Muscle layer of duodenum (tissue), 2 donors: ENCODE measurements around the gene BCL7B.
"Not testable (repeated sequence)": the region's sequence is repeated elsewhere in the genome, so short reads cannot be mapped to it uniquely, and the experiment has no call there.

ENCODE experiments used
- H3K27ac ChIP-seq: one replicate; pipeline ENCODE4 v1.7.0; 2013; ENCODE audit warnings: mild to moderate bottlenecking, low read length
- H3K27me3 ChIP-seq: one replicate; pipeline ENCODE4 v1.7.0; 2013; ENCODE audit warnings: low read depth, mild to moderate bottlenecking, control low read depth, low read length
- H3K36me3 ChIP-seq, 2 donors: one replicate each; pipeline ENCODE4 v1.7.0; 2013; ENCODE audit warnings: low read length in 2 of 2, control low read depth in 1 of 2, mild to moderate bottlenecking in 1 of 2; ENCODE audit not compliant: insufficient read depth in 2 of 2, control insufficient read depth in 1 of 2
- H3K4me1 ChIP-seq, 2 donors: one replicate each; pipeline ENCODE4 v1.7.0; 2013; ENCODE audit warnings: low read length in 2 of 2, mild to moderate bottlenecking in 2 of 2, control low read depth in 1 of 2, moderate library complexity in 1 of 2; ENCODE audit not compliant: insufficient read depth in 2 of 2, control insufficient read depth in 1 of 2
- H3K4me3 ChIP-seq, 2 donors: one replicate each; pipeline ENCODE4 v1.7.0; 2013; ENCODE audit warnings: low read length in 2 of 2, low read depth in 1 of 2, mild to moderate bottlenecking in 1 of 2
- H3K9me3 ChIP-seq, 2 donors: one replicate each; pipeline ENCODE4 v1.7.0; 2013; ENCODE audit warnings: low read length in 2 of 2, control low read depth in 1 of 2, mild to moderate bottlenecking in 1 of 2; ENCODE audit not compliant: control insufficient read depth in 1 of 2
- donor health status: healthy.

The BCL7B gene

GRCh38 chr7:73549176-73549575 is 8.3 kb downstream of the BCL7B start:
- no peak overlapping the region for H3K27ac ChIP-seq
- H3K4me1 ChIP-seq = peaks cover 0 to 2% of the 10 kb centered on the region in 2 donors
- no peaks in the 10 kb centered on the region for H3K27me3 ChIP-seq
- no peak overlapping the region for H3K4me3 ChIP-seq
- no peaks in the 10 kb centered on the region for H3K9me3 ChIP-seq
- peaks cover 19 to 44% of the 10 kb centered on the region in 2 donors for H3K36me3 ChIP-seq

- H3K27me3 ChIP-seq = no peaks in the 10 kb centered on the region
- H3K36me3 ChIP-seq = peaks cover 27 to 43% of the 10 kb centered on the region in 2 donors
- no peak overlapping the region for H3K4me3 ChIP-seq
- H3K9me3 ChIP-seq = no peaks in the 10 kb centered on the region
- no peaks in the 10 kb centered on the region for H3K4me1 ChIP-seq
- no peak overlapping the region for H3K27ac ChIP-seq
Observed at GRCh38 chr7:73547841-73548240, 9.6 kb downstream of the BCL7B start.

- H3K9me3 ChIP-seq = no peaks in the 10 kb centered on the region
Observed at GRCh38 chr7:73544678-73545077, 12.8 kb downstream of the BCL7B start.

GRCh38 chr7:73541722-73542121 is 15.8 kb downstream of the BCL7B start:
- Histone ChIP-seq H3K9me3 (no peaks in the 10 kb centered on the region), H3K27ac (no peak overlapping the region), H3K27me3 (no peaks in the 10 kb centered on the region), H3K4me1 (no peaks in the 10 kb centered on the region), H3K36me3 (peaks cover 48 to 58% of the 10 kb centered on the region in 2 donors), H3K4me3 (no peak overlapping the region)

More at GRCh38 chr7:73544678-73545077, 12.8 kb downstream of the BCL7B start:
- Histone ChIP-seq H3K36me3 (peaks cover 31 to 50% of the 10 kb centered on the region in 2 donors), H3K27ac (no peak overlapping the region), H3K27me3 (no peaks in the 10 kb centered on the region), H3K4me1 (no peaks in the 10 kb centered on the region), H3K4me3 (no peak overlapping the region)

GRCh38 chr7:73539709-73540108 is 17.8 kb downstream of the BCL7B start:
- Histone ChIP-seq H3K4me1 (no peaks in the 10 kb centered on the region), H3K9me3 (no peaks in the 10 kb centered on the region), H3K36me3 (peaks cover 58 to 68% of the 10 kb centered on the region in 2 donors), H3K27me3 (no peaks in the 10 kb centered on the region), H3K27ac (no peak overlapping the region), H3K4me3 (no peak overlapping the region)

- H3K9me3 ChIP-seq, H3K27me3 ChIP-seq, H3K4me1 ChIP-seq, H3K27ac ChIP-seq, H3K4me3 ChIP-seq: not testable (repeated sequence)
- peaks cover 53 to 71% of the 10 kb centered on the region in 2 donors for H3K36me3 ChIP-seq
Observed at GRCh38 chr7:73538510-73538909, 19.0 kb downstream of the BCL7B start.

- no peak overlapping the region for H3K4me3 ChIP-seq
- no peaks in the 10 kb centered on the region for H3K4me1 ChIP-seq
- no peaks in the 10 kb centered on the region for H3K9me3 ChIP-seq
- no peak overlapping the region for H3K27ac ChIP-seq
- H3K36me3 ChIP-seq = peaks cover 44 to 64% of the 10 kb centered on the region in 2 donors
- no peaks in the 10 kb centered on the region for H3K27me3 ChIP-seq
Observed at GRCh38 chr7:73537051-73537450, 20.4 kb downstream of the BCL7B start.

- Histone ChIP-seq H3K27ac (no peak overlapping the region), H3K27me3 (no peaks in the 10 kb centered on the region), H3K4me1 (no peaks in the 10 kb centered on the region), H3K36me3 (peaks cover 38 to 58% of the 10 kb centered on the region in 2 donors), H3K9me3 (no peaks in the 10 kb centered on the region), H3K4me3 (no peak overlapping the region)
Observed at GRCh38 chr7:73536479-73536878, 21.0 kb downstream of the BCL7B start.

GRCh38 chr7:73535918-73536317 is 21.6 kb downstream of the BCL7B start:
- H3K27ac ChIP-seq, H3K27me3 ChIP-seq, H3K4me3 ChIP-seq, H3K9me3 ChIP-seq, H3K4me1 ChIP-seq: not testable (repeated sequence)
- peaks cover 38 to 57% of the 10 kb centered on the region in 2 donors for H3K36me3 ChIP-seq

- Histone ChIP-seq H3K36me3 (peaks cover 25 to 41% of the 10 kb centered on the region in 2 donors), H3K27ac (no peak overlapping the region), H3K27me3 (no peaks in the 10 kb centered on the region), H3K9me3 (no peaks in the 10 kb centered on the region), H3K4me1 (no peaks in the 10 kb centered on the region), H3K4me3 (no peak overlapping the region)
Observed at GRCh38 chr7:73533742-73534141, 23.7 kb downstream of the BCL7B start.

- Histone ChIP-seq H3K4me3 (no peak overlapping the region), H3K36me3 (peaks cover 14 to 27% of the 10 kb centered on the region in 2 donors), H3K9me3 (no peaks in the 10 kb centered on the region), H3K27ac (no peak overlapping the region), H3K27me3 (no peaks in the 10 kb centered on the region), H3K4me1 (no peaks in the 10 kb centered on the region)
Observed at GRCh38 chr7:73532224-73532623, 25.3 kb downstream of the BCL7B start.

GRCh38 chr7:73530800-73531199 is 26.7 kb downstream of the BCL7B start:
- Histone ChIP-seq H3K4me1 (no peaks in the 10 kb centered on the region), H3K36me3 (peaks cover 5 to 13% of the 10 kb centered on the region in 2 donors), H3K27me3 (no peaks in the 10 kb centered on the region), H3K27ac (no peak overlapping the region), H3K4me3 (no peak overlapping the region), H3K9me3 (no peaks in the 10 kb centered on the region)
